Fibroblast of the aortic adventitia (primary cell): Measurements from ENCODE around the gene SATL1. TPM values are rescaled to one million over a fixed set of nuclear protein-coding genes. Genes with fewer than 3 reads are reported as not detected.
"Not testable (repeated sequence)": the region's sequence is repeated elsewhere in the genome, so short reads cannot be mapped to it uniquely, and the experiment has no call there.

ENCODE experiments used
- DNase-seq: peaks from one replicate; pipeline ENCODE4 v3.0.0-alpha.2; 2010; ENCODE audit warnings: low read depth
- H3K4me3 ChIP-seq: 2 replicates; pipeline ENCODE4 v1.5.1; 2011; ENCODE audit warnings: low read depth, mild to moderate bottlenecking, control low read depth, low read length, moderate library complexity
- CTCF ChIP-seq: IDR thresholded peaks from 2 replicates; pipeline ENCODE4 v1.5.1; 2011; ENCODE audit warnings: mild to moderate bottlenecking, low read length, control low read depth, inconsistent platforms; ENCODE audit not compliant: insufficient read depth
- total RNA-seq: library from RNA; depleted of rRNA; stranded (reverse); fragments of >200 nt; gene quantifications from 2 replicates; pipeline ENCODE4 v1.2.3, GENCODE V29; 2012; ENCODE audit warnings: low replicate concordance

Gene SATL1
- total RNA-seq = not detected in 2 replicates

GRCh38 chrX:85243761-85244449 lies at the start of gene SATL1, which contains the start of gene ZNF711:
Gene SATL1, minus strand, starts transcription at chrX:85243779. Its CDS starts 134,811 bp downstream, at chrX:85108968.
Gene ZNF711, plus strand, starts transcription at chrX:85243991. Its CDS starts 3,582 bp downstream, at chrX:85247573.
- H3K4me3 ChIP-seq = peak within 1 kb of the TSS; percentile 44
- no peak for TF ChIP-seq CTCF
- no peak for DNase-seq

- no peak for DNase-seq
- TF ChIP-seq CTCF = no peak
Measured at GRCh38 chrX:85288992-85289723, 45.6 kb upstream of the SATL1 start.

GRCh38 chrX:85285286-85285685 lies 41.7 kb upstream of the SATL1 start:
- DNase-seq, H3K4me3 ChIP-seq: not testable (repeated sequence)

More at GRCh38 chrX:85288992-85289723, 45.6 kb upstream of the SATL1 start:
- no peak overlapping the region for H3K4me3 ChIP-seq

GRCh38 chrX:85244450-85245211 lies 1.1 kb upstream of the SATL1 start:
- DNase-seq = no peak
- peak overlapping the region; percentile 44 for H3K4me3 ChIP-seq
- no peak for TF ChIP-seq CTCF

- no peak overlapping the region for H3K4me3 ChIP-seq
- TF ChIP-seq CTCF = no peak
- no peak for DNase-seq
Measured at GRCh38 chrX:85243155-85243554, 424 bp downstream of the SATL1 start.

- DNase-seq = no peak
- TF ChIP-seq CTCF = no peak
- H3K4me3 ChIP-seq = no peak overlapping the region
Measured at GRCh38 chrX:85223359-85223758, 20.2 kb downstream of the SATL1 start.

GRCh38 chrX:85221361-85221760 lies 22.2 kb downstream of the SATL1 start:
- no peak for TF ChIP-seq CTCF
- H3K4me3 ChIP-seq = no peak overlapping the region
- no peak for DNase-seq
